Measurements from ENCODE around the gene DIPK1B. TPM values are rescaled to one million over a fixed set of nuclear protein-coding genes. Genes with fewer than 3 reads are reported as not detected.
"Not testable (repeated sequence)": the region's sequence is repeated elsewhere in the genome, so short reads cannot be mapped to it uniquely, and the experiment has no call there.

The DIPK1B gene
- total RNA-seq, 4 donors from 2014 or later, result 7.1 to 13.5 (median 9.5) TPM

DNA sequence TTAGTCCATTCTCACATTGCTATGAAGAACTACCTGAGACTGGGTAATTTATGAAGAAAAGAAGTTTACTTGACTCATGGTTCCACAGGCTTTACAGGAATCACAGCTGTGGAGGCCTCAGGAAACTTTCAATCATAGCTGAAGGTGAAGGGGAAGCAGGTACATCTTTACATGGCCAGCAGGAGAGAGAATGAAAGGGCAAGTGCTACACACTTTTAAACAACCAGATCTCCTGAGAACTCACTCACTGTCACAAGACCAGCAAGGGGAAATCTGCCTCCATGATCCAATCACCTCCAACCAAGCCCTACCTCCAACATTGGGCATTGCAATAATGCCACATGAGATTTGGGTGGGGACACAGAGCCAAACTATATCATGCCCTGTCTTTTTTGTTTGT lies 39.4 kb downstream of the DIPK1B start:
- intact Hi-C loops (cut with DNase I; ENCODE audit: low total_unique reads), result no loop called here
- H3K4me3 ChIP-seq (ENCODE audit: low read depth, poor library complexity, severe bottlenecking), result no peak overlapping the region
- no peak for DNase-seq (ENCODE audit: low spot score in 2 of 2)
- TF ChIP-seq, protein P1, sequence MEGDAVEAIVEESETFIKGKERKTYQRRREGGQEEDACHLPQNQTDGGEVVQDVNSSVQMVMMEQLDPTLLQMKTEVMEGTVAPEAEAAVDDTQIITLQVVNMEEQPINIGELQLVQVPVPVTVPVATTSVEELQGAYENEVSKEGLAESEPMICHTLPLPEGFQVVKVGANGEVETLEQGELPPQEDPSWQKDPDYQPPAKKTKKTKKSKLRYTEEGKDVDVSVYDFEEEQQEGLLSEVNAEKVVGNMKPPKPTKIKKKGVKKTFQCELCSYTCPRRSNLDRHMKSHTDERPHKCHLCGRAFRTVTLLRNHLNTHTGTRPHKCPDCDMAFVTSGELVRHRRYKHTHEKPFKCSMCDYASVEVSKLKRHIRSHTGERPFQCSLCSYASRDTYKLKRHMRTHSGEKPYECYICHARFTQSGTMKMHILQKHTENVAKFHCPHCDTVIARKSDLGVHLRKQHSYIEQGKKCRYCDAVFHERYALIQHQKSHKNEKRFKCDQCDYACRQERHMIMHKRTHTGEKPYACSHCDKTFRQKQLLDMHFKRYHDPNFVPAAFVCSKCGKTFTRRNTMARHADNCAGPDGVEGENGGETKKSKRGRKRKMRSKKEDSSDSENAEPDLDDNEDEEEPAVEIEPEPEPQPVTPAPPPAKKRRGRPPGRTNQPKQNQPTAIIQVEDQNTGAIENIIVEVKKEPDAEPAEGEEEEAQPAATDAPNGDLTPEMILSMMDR (IDR thresholded peaks at IDR 0.05), result no peak
- no peak for TF ChIP-seq POLR2A (IDR thresholded peaks at IDR 0.05)

DNA sequence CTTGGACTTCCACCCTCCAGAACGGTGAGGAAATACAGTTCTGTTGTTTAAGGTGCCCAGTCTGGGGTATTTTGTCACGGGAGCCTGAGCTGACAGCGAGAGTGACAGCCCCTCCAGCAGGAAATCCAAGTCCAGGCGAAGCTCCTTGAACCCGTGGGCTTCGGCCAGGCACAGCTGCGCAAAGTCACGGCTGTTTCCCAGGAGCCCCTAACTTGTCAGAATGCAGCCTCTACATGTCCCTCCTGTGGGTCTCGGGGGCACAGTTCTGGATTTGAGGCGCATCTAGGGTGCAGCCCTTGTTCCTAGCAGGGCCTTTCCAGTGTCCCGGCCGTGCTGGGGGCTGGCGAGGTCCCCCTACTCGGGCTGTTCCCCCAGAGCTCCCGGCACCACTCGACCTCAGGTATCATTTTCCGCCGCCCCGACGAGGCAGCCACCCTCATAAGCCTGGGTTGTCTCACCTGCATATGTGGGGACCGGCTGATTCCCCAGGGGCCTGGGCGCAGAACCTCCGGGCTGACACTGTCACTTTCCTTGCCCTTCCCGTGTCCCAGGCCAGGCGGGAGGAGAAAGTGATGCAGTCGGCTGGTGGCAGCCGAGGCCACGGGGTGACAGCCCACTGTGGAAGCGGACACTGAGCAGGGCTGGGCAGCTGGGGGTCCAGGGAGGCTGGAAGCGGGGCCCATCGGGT lies 41.1 kb downstream of the DIPK1B start:
- WGBS, 2 donors, result 83 to 87% methylated on average over 29 to 31 of the region's 31 CpGs
- DNase-seq (ENCODE audit: low spot score in 2 of 2), result no peak
- intact Hi-C loops (cut with DNase I; ENCODE audit: low total_unique reads), result no loop called here
- no peak overlapping the region for H3K4me3 ChIP-seq (ENCODE audit: low read depth, poor library complexity, severe bottlenecking)
- TF ChIP-seq POLR2A (IDR thresholded peaks at IDR 0.05), result no peak
- TF ChIP-seq, protein P1 (IDR thresholded peaks at IDR 0.05), result no peak

- DNase-seq (ENCODE audit: low spot score in 2 of 2), result no peak
- intact Hi-C loops (cut with DNase I; ENCODE audit: low total_unique reads), result no loop called here
- TF ChIP-seq, protein P1 (IDR thresholded peaks at IDR 0.05), result no peak
- TF ChIP-seq POLR2A (IDR thresholded peaks at IDR 0.05), result no peak
- 72 to 80% methylated on average over 12 to 17 of the region's 17 CpGs for WGBS, 2 donors
- no peak overlapping the region for H3K4me3 ChIP-seq (ENCODE audit: low read depth, poor library complexity, severe bottlenecking)
These were observed 41.7 kb downstream of the DIPK1B start for GRCh38 chr9:136754059-136754572.

DNA sequence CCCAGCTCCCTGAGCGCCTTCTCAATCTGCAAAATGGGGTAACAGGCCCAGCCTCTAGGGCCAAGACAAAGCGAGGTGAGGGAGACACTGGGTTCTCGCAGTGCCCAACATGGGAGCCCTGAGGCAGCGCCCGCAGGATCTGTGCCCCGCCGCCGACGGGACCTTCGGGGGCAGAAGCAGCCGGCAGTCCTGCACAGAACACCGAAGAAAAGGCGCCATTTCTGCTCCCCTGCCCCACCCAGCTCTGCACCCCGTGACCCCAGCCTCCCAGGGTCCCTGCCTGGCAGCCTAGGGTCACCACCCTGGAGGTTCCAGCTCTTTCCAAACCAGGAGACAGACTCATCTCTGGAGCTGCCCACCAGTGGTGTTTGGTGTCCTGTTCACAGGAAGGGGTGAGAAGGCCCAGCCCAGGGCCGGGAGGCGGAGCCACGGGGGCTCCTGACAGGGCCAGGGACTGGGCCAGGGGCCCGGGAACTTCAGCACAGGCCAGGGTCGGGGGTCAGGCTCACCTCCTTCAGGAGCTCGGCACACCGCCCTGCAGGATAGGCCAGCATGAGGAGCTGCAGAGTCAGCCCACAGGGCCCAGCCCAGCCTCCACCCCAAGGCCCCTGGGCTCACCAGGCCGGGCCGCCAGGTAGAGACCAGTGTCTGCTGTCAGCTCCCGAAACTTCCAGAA lies 42.4 kb downstream of the DIPK1B start:
- intact Hi-C loops (cut with DNase I; ENCODE audit: low total_unique reads), result no loop called here
- DNase-seq (ENCODE audit: low spot score in 2 of 2), result no peak
- TF ChIP-seq POLR2A (IDR thresholded peaks at IDR 0.05), result no peak
- TF ChIP-seq, protein P1 (IDR thresholded peaks at IDR 0.05), result no peak
- 70 to 76% methylated on average over 8 to 19 of the region's 24 CpGs for WGBS, 2 donors
- H3K4me3 ChIP-seq (ENCODE audit: low read depth, poor library complexity, severe bottlenecking), result no peak overlapping the region

- DNase-seq (ENCODE audit: low spot score in 2 of 2); H3K4me3 ChIP-seq (ENCODE audit: low read depth, poor library complexity, severe bottlenecking); intact Hi-C loops (cut with DNase I; ENCODE audit: low total_unique reads): not testable (repeated sequence)
- WGBS, 2 donors, result 86 to 88% methylated on average over 22 of the region's 22 CpGs
These were observed 43.1 kb downstream of the DIPK1B start for GRCh38 chr9:136755302-136756133.

DNA sequence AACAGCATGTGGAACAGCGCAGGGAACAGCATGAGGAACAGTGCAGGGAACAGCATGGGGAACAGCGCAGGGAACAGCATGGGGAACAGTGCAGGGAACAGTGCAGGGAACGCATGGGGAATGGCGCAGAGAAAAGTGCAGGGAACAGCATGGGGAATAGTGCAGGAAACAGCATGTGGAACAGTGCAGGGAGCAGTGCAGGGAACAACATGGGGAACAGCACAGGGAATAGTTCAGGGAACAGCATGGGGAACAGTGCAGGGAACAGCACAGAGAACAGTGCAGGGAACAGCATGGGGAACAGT lies 43.7 kb downstream of the DIPK1B start:
- TF ChIP-seq POLR2A (IDR thresholded peaks at IDR 0.05), result no peak
- TF ChIP-seq, protein P1 (IDR thresholded peaks at IDR 0.05), result no peak
- intact Hi-C loops (cut with DNase I; ENCODE audit: low total_unique reads), result no loop called here
- WGBS, 2 donors, result 87 to 88% methylated on average over 4 of the region's 4 CpGs
- DNase-seq (ENCODE audit: low spot score in 2 of 2), result no peak
- H3K4me3 ChIP-seq (ENCODE audit: low read depth, poor library complexity, severe bottlenecking), result no peak overlapping the region
